A673 (cell line): Measurements from ENCODE around the gene CACNA2D3.

Experiments used
- EZH2 ChIP-seq: fragments of 200-600 bp; sonication (generic); IDR thresholded peaks from 2 replicates; pipeline ENCODE4 v1.6.1; 2017; ENCODE audit warnings: borderline replicate concordance, low read depth, mild to moderate bottlenecking, mixed read lengths, antibody characterized with exemption, low read length; ENCODE audit not compliant: poor library complexity, severe bottlenecking
- TF ChIP-seq, protein P1 (sequence below): fragments of 300-800, 200-600 bp; sonication (generic); conservative IDR thresholded peaks from 2 replicates; pipeline ENCODE4 v1.5.1; 2017; ENCODE audit warnings: low read depth, mild to moderate bottlenecking, antibody characterized with exemption, low read length, moderate library complexity, mixed read lengths

DNA sequence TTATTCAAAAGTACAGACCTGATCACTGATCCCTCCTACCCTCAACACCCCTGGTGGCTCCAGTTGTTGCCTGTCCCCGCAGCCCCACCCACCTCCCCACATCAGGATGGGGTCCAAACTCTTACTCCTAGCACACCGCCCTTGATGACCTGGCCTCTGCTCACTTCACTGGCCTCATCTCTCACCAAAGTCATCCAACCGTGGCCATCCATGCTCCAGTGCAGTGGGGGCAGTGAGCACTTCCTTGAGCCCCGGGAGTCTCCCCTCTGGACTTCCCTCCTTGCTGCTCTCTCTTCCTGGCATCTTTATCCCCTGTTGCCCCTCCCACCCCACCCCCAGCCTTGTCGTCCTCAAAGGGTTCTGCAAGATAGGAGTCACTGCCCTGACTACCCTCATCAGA lies 191.1 kb downstream of the CACNA2D3 start:
- TF ChIP-seq, protein P1, sequence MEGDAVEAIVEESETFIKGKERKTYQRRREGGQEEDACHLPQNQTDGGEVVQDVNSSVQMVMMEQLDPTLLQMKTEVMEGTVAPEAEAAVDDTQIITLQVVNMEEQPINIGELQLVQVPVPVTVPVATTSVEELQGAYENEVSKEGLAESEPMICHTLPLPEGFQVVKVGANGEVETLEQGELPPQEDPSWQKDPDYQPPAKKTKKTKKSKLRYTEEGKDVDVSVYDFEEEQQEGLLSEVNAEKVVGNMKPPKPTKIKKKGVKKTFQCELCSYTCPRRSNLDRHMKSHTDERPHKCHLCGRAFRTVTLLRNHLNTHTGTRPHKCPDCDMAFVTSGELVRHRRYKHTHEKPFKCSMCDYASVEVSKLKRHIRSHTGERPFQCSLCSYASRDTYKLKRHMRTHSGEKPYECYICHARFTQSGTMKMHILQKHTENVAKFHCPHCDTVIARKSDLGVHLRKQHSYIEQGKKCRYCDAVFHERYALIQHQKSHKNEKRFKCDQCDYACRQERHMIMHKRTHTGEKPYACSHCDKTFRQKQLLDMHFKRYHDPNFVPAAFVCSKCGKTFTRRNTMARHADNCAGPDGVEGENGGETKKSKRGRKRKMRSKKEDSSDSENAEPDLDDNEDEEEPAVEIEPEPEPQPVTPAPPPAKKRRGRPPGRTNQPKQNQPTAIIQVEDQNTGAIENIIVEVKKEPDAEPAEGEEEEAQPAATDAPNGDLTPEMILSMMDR: no peak
- TF ChIP-seq EZH2: no peak
